Right hindlimb (tissue), 1 donor: ENCODE measurements around the gene SFMBT1.

Source experiments
- DNase-seq: peaks from one replicate; pipeline ENCODE4 v3.0.0-alpha.2; 2018

SFMBT1 gene

DNA sequence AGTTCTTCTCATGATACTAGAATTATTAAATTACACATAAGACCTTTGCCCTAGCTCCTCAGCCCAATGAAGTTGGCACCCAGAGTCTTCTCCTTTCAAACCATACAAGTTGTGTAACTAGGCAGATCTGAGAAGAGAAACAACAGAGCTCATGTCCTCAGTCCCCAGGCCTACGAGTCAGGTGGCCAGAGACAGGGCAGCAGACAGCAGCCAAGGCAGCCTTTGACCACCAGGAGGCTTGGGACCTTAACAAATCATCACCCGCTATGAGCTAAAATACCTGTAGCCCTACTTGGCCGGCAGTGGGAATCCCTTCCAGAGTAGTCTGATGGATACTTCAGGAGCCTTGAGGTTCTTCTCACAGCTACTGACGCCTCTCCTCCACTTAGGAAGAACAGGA lies 166.8 kb downstream of the SFMBT1 start:
- DNase-seq = no peak

DNA sequence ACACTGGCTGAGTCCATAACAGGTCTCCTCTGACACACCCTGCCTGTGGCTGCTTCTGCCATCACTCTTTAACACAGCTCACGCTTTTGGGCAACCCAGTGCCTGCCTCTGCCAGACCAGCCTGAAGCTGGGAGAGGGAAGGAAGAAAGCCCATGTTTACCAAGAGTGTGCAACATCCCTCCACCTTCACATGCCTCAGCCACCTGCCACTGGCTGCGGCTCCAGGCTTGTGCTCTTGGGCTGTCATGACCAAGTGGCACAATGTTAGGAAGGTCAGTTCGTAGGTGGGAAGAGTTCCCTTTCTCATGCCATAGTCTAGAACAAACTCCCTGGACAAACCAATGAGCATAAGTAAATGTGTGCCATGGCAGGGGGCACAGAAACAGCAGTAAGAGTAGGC lies 168.8 kb downstream of the SFMBT1 start:
- no peak for DNase-seq

DNA sequence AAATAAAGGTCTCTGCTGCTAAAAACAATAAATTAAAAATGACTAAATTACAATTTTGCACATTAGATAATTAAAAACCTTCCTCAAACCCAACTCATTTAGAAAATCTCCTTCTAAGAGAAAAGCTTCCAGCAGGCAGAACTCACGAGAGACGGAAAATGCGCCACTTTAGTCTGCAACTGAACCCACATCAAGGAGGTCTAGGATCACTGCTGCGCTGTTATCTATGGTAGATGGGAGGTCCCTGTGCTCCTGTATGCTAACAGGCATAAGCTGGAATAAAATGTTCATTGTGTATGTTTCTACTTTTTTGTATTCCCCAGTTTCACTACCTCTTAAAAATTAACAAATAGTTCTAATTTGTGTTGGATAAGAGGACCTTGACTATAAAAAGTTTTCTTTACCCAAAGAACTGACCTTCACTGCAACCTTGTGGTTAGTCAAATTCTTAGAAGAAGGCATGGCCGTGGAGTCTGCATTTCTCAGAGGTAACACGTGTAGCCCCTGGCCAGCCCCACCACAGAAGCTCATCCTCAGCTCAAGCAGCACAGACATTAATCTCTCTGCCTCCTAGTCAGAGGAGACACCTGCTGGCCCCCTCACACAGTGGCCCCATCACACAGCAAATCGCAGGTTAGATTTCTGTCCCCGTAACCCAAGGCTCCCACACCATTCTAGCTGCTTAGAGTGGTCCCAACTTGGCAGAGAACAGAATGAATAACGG lies 170.8 kb downstream of the SFMBT1 start:
- no peak for DNase-seq

DNA sequence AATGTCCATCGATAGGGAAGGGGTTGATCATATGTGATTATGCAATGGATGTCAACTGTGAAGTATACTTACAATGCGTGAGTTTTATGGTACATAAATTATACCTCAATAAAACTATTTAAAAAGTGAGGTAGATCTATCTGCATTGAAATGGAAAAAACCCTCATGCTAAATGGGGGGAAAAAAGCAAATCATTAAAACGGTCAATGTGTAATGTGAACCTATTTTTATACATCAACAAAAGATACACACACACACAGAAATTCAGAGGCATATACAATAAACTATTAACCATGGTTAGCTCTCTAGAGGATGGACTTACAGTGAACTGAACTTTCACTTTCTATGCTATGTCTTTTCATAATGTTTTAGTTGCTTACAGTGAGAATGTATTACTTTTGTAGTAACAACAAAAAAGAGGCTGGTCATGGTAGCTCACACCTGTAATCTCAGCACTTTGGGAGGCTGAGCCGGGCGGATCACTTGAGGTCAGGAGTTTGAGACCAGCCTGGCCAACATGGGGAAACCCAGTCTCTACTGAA lies 171.6 kb downstream of the SFMBT1 start:
- DNase-seq = no peak

DNA sequence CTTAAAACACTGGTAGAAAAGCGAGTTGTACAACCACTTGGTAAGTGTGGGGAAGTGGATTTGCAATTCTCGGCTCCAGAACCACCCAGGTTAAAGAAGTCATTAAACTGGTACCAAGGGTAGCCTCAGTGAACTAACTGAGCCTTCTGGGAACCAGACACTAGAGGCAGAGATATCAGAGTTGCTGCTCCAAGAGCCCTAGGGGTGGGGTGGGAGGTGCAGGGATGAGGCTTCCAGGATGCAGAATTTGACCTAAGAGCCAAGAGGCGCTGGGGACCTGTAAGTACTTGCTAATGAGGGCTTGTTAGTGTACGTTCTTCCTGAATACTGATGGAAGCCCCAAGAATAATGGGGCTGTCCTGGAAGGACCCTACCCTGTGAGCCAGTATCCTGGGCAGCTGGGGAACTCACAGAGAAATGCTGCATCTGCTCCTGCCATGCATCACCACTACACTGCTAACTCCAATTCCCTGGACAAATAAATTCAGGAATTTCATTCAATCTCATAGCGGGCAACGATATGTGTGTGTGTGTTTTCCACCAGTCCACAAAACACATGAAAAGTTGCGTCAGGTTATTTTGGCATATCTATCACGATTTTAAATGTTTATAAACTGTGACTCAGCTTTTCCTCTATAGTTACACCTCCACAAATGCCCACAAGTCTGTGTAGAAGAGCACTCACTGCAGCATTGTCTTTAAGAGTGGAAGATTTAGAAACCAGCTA lies 172.3 kb downstream of the SFMBT1 start:
- no peak for DNase-seq

DNA sequence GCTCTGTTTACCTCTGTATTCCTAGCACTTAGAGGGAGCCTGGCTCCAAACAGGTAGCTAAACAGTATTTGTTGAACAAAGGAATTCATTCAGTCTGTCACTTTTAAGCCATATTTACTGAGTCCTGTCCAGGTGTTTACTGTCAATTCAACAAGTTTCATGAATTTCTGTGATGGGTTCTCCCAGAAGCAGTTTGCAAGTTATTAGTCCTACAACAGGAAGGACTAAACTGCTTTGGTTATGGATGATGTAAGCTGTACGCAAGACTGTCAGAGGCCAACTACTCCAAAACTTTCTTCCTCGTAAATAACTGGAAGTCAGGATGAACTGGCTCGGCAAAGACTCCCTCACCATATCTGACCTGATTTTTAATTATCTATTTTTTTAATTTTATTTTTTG lies 173.6 kb downstream of the SFMBT1 start:
- no peak for DNase-seq

DNA sequence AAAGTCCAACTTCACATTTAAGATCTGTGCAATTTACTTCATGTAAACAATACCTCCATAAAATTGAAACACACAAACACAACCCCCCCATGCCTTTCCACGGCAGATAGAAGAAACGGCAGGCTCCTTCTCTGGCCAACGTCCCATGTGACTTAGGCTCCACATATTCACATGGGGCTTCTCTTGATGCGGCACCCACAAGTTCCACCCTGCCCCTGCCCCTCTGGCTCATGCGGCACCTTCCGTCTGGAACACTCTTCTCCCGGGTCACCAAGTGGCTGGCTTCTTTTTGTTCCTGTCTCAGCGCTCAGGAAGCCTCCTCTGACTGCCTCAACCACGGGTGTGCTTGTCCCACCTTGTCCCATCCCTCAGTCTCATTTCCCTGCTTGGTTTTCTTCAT lies 174.1 kb downstream of the SFMBT1 start:
- DNase-seq = no peak

DNA sequence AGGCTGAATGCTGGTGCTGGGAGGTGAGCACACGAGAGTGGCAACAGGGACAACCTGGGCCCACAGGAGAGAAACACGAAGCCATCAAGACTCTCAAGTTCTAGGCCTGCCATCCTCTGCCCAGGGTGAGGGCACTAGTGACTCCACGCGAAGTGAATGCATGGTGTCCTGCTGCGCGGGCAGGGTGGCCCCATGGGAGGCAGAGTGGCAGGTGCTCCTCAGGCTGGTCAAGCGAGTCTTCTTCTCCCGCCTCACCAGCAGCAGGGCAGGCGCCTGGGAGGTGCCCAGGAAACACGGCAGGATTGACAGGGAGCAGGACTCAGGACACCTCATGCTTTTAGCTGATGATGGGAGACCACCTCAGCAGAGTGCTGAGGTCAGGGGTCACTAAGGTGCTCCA lies 175.4 kb downstream of the SFMBT1 start:
- no peak for DNase-seq

DNA sequence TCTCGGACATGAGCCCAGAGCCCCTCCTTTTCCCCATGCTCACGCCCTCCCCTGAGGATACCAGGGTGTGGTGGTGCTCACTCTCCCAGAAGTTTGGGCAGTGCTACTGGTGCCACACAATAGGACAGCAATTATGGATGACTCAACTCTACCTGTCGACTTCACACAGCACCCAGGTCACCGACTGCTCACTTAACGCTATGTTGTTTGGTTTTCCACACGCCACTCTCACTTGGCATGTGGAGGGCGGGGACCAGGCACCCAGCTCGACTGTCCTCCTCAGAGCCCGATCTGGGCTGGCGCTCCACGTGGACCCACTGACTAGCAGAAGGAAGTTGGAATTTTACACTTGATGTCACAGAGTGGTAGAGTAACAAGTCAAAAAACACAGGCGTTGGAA lies 179.4 kb downstream of the SFMBT1 start:
- no peak for DNase-seq

DNA sequence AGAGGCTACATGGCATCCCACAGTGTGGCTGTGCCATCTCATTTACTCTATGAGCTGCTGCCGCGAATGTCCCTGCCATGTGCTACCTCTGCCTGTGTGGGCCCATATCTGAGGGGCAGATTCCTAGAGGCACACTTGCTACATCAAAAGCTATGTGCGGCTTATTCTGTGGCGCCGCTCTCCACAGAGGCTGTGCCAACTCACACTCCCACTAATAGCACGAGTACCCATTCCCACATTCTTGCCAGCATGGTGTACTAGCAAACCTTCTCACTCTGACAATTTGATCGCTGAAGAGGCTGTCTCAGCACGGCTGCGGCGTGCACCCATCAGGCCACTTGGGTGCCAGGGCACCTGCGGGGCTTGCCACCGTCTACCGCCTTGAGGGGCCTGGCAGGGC lies 179.9 kb downstream of the SFMBT1 start:
- DNase-seq = no peak

DNA sequence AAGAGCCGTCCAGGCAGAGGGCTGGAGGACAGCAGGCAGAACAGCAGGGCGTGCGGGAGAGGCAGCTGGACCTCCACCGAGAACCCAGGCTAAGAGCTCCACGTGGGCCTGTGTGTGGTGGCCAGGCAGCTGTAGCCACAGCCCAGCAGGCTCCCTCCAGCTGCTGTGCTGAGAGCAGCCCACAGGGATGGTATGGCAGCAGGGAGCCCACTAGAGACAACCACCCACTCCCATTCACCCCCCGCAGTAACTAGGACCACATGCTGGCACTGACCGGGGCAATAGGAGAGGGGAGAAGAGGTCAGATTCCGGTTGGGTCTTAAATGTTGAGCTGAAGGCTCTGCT lies 185.5 kb downstream of the SFMBT1 start:
- DNase-seq = no peak

DNA sequence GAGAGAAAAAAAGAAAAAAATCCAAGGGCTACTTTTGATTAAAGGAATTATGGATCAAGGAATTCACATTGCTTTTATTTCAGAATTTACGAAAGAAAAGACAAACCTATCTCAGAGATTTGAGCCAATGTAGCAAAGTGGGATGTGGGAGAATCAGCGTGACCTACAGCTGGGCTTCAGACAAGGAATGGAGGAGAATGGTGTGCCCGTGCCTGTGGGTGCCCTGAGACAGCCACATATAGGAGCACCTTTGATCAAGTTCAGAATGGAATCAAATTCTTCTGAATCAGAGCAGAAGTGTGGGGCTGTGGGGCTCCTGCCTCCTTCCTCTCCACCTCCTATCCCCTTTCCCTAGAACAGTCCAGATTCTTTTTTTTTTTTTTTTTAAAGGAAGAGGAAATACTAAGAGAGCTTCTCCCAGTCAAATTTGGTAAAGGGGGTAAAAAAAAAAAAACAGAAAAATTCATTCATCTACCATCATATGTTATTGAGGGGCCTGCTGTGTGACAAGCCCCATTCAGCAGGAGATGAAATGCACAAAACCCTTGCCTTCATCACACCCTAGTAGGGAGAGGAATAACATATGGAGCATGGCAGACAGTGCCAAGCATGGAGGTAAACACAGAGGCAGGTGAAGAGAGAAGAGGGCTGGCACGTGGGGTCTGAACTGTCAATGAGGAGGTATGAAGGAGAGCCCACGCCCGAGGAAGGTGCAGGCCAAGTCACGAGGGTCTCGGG lies 186.0 kb downstream of the SFMBT1 start:
- DNase-seq = no peak

DNA sequence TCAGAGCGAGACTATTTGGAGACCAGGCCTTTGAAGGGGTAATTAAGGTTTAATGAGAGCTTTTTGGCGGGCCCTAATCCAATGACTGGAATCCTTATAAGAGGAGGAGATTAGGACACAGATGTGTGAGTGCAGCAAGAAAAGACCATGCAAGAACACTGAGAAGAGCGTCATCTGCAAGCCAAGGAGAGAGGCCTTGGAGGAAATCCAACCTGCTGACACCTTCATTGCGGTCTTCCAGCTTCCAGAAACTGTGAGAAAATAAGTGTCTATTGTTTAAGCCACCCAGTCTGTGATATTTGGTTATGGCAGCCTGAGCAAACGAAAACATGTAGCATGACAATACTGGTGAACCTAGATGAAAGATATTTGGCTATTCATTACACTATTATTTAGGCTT lies 188.0 kb downstream of the SFMBT1 start:
- DNase-seq = no peak

DNA sequence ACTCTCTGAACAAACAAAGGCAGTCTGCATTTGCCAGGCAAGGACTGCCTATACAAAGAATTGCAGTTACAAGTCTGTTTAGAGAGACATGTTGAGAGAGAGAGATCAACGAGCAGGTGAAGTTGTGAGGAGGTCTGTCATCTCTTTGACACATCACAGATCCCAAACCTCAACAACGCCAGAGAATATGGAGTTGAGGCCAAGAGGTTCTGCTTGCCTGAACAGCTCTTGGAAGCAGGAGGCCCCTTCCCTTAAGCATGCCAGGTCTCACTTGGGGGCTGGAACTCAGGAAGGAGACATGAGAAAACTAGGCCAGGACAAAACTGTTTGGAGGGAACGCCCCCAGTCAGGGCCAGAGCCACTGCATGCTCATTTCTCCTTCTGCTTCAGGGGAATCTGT lies 188.7 kb downstream of the SFMBT1 start:
- DNase-seq = no peak

DNA sequence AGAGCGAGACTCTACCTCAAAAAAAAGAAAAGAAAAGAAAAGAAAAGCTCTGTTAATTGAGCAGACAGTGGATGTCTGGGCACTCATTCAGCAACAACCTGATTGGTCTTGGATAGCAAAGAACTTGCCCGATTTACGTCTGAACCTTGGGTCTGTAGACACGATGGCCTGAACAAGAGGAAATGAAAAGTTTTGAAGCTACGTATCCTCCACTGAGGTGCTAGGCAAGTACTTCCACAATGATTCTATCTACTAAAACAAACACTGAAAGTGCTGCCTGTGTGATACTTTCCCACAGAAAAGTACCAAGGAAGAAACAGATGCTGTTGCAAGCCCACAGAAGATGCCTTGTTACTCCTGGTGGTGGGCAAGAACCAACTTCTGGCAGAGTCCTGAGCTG lies 189.2 kb downstream of the SFMBT1 start:
- no peak for DNase-seq

DNA sequence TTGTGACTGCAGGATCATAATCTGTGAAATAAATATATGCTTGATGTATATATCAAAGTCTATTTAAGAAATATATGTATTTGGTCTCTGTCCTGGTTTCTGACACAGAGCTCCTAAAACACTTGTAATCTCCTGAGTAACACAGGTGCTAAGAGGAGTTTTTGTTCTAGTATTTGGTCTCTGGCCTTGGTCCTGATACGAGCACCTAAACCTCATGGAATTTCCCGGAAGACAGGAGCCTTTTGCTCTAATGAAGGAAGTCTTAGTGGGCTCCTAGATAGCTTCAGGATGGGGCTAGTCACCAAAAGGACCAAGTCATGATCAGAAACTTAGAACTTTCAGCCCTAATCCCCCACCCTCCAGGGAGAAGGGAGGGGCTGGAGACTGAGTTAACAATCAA lies 191.9 kb downstream of the SFMBT1 start:
- no peak for DNase-seq
